Upper lobe of left lung (tissue), 6 donors: ENCODE measurements around the gene ADGRD1. TPM values are rescaled to one million over a fixed set of nuclear protein-coding genes. Genes with fewer than 3 reads are reported as not detected.
A peak's percentile ranks its signal among the peaks of the same experiment; 100 is the strongest.

Experiments used
- ATAC-seq, 2 donors: fragments of 200-7000 bp; cut with Tn5 transposase; one replicate each; pipeline ENCODE4 v1.9.1; 2022; ENCODE audit warnings: mild to moderate bottlenecking in 2 of 2, moderate library complexity in 2 of 2; ENCODE audit not compliant: low FRiP score in 2 of 2
- DNase-seq, 2 donors: peaks; one replicate each; pipeline ENCODE4 v3.0.0-alpha.2; 2019 to 2020
- H3K27ac ChIP-seq, 4 donors: fragments of 200-600 bp; sonication (generic); one replicate each; pipeline ENCODE4 v1.5.1; 2016 to 2019
- H3K27me3 ChIP-seq, 4 donors: fragments of 200-600 bp; sonication (generic); one replicate each; pipeline ENCODE4 v1.5.1; 2017 to 2019
- H3K36me3 ChIP-seq, 4 donors: fragments of 200-600 bp; sonication (generic); one replicate each; pipeline ENCODE4 v1.5.1; 2016 to 2019
- H3K4me1 ChIP-seq, 4 donors: fragments of 200-600 bp; sonication (generic); one replicate each; pipeline ENCODE4 v1.5.1; 2018 to 2019
- H3K4me3 ChIP-seq, 4 donors: fragments of 200-600 bp; sonication (generic); one replicate each; pipeline ENCODE4 v1.5.1; 2017 to 2019; ENCODE audit warnings: mild to moderate bottlenecking in 2 of 4, moderate library complexity in 1 of 4
- H3K9me3 ChIP-seq, 4 donors: fragments of 200-600 bp; sonication (generic); one replicate each; pipeline ENCODE4 v1.5.1; 2018 to 2019
- CTCF ChIP-seq, 6 experiments: fragments of 450-650 bp in 4 of 6; fragments of 200-600 bp in 2 of 6; sonication (generic) in 2 of 6; IDR thresholded peaks; one replicate each; pipeline ENCODE4 v1.5.1; 2016 to 2019; ENCODE audit warnings: antibody characterized with exemption in 6 of 6
- EP300 ChIP-seq, 4 donors: sonication (generic); formaldehyde crosslinking; IDR thresholded peaks; one replicate each; pipeline ENCODE4 v1.5.1; 2017; ENCODE audit warnings: antibody characterized with exemption in 4 of 4, control low read depth in 2 of 4
- POLR2A ChIP-seq, 4 donors: fragments of 450-650 bp; IDR thresholded peaks; one replicate each; pipeline ENCODE4 v1.5.1; 2016 to 2017; ENCODE audit warnings: antibody characterized with exemption in 4 of 4, mild to moderate bottlenecking in 2 of 4
- POLR2AphosphoS5 ChIP-seq, 2 donors: sonication (generic); formaldehyde crosslinking; IDR thresholded peaks; one replicate each; pipeline ENCODE4 v1.5.1; 2017; ENCODE audit warnings: antibody characterized with exemption in 2 of 2
- WGBS, 2 donors: methylation state at CpG; one replicate each; pipeline ENCODE4 v1.1.5; 2017 to 2018; 5-methylcytosine and 5-hydroxymethylcytosine counted together
- total RNA-seq, 6 donors: library from RNA; depleted of rRNA in 4 of 6; stranded (reverse); fragments of >200 nt in 4 of 6; gene quantifications; one replicate each; pipeline versions ENCODE4 v1.1.0 to v1.2.1, GENCODE V29; 2016 to 2021
- donor health status: DM: no; HTN: no; CAD: no; lungs with moderate emphysema.
- donor health status: DM: no; HTN: yes; CAD: no; lungs with severe emphysema.

ADGRD1 gene
- total RNA-seq, 6 donors from 2014 or later = 84.2 to 124 (median 94.7) TPM

GRCh38 chr12:131038961-131039950 lies 85.5 kb downstream of the ADGRD1 start:
- ATAC-seq = peak in 1 of 2 donors; percentile 11
- H3K27me3 ChIP-seq = no peaks in the 10 kb centered on the region
- DNase-seq = peak in 1 of 2 donors; percentile 75
- peak overlapping the region in 2 of 4 donors; percentile 26 to 39 for H3K27ac ChIP-seq
- H3K4me3 ChIP-seq = no peak overlapping the region
- no peaks in the 10 kb centered on the region for H3K9me3 ChIP-seq
- peaks cover 0 to 3% (median 1%) of the 10 kb centered on the region in 4 donors for H3K36me3 ChIP-seq
- TF ChIP-seq CTCF (IDR thresholded peaks at IDR 0.05) = no peak
- WGBS, 2 donors = 80 to 84% methylated on average over 27 to 28 of the region's 35 CpGs
- H3K4me1 ChIP-seq = no peaks in the 10 kb centered on the region

GRCh38 chr12:131040491-131040890 lies 86.8 kb downstream of the ADGRD1 start:
- Histone ChIP-seq H3K4me3 (no peak overlapping the region), H3K36me3 (peaks cover 0 to 8% (median 1%) of the 10 kb centered on the region in 4 donors), H3K27ac (no peak overlapping the region), H3K9me3 (no peaks in the 10 kb centered on the region), H3K4me1 (no peaks in the 10 kb centered on the region), H3K27me3 (no peaks in the 10 kb centered on the region)
- ATAC-seq = no peak
- DNase-seq = no peak
- TF ChIP-seq CTCF (IDR thresholded peaks at IDR 0.05) = no peak
- no peak for TF ChIP-seq EP300 (IDR thresholded peaks at IDR 0.05)
- no peak for TF ChIP-seq POLR2AphosphoS5 (IDR thresholded peaks at IDR 0.05)
- TF ChIP-seq POLR2A (IDR thresholded peaks at IDR 0.05) = no peak
- 73 to 92% methylated on average over 4 to 11 of the region's 11 CpGs for WGBS, 2 donors

GRCh38 chr12:131041216-131041967 lies 87.7 kb downstream of the ADGRD1 start:
- Histone ChIP-seq H3K27me3 (no peaks in the 10 kb centered on the region), H3K36me3 (peaks cover 0 to 8% (median 1%) of the 10 kb centered on the region in 4 donors), H3K9me3 (no peaks in the 10 kb centered on the region), H3K4me1 (no peaks in the 10 kb centered on the region), H3K27ac (no peak overlapping the region), H3K4me3 (no peak overlapping the region)
- TF ChIP-seq POLR2A (IDR thresholded peaks at IDR 0.05) (no peak), POLR2AphosphoS5 (IDR thresholded peaks at IDR 0.05) (no peak), CTCF (IDR thresholded peaks at IDR 0.05) (no peak), EP300 (IDR thresholded peaks at IDR 0.05) (no peak)
- DNase-seq = no peak
- no peak for ATAC-seq
- 83 to 86% methylated on average over 20 of the region's 20 CpGs for WGBS, 2 donors

DNA sequence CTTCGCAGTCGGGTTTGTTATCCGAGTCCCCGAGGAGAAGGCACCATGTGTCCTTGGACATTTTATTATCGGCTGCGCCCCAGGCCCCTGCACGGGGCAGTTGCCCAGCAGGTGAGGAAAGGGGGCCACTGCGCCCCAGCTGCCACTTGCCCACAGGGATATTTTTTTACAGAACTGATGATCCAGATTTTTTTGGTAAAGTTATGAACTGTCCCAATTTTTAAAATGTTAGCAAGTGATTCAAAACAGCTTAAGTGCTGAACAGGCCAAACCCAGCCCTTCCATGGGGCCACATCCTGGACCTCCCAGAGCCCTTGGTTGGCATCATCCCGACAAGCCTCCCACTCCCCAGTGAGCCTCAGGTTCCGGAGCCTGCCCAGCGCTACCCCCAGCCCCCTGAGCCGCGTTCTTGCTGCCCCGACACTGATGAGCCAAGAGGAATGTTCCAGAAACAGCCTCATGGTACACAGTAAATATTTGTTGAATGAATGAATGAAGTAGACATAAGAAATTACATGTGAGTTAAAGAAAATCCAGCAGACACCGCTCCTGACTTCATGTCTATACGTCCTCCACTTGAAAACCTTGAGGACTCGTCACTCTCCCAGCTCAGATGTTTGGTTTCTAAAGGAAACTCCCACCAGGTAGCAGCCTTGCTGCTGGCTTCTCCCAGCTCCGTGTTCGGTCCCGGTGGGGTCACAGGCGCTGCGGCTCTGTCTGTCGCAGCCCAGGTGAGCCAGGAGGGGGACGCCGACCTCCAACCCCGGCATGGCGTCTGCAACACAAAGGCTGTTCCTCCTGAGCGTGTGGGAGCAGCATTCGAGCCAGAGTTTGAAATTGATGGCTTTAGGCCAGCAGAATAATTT lies 88.5 kb downstream of the ADGRD1 start:
- Histone ChIP-seq H3K4me1 (peaks cover 0 to 3% (median 0%) of the 10 kb centered on the region in 4 donors), H3K4me3 (no peak overlapping the region), H3K27me3 (no peaks in the 10 kb centered on the region), H3K27ac (no peak overlapping the region), H3K9me3 (no peaks in the 10 kb centered on the region), H3K36me3 (peaks cover 0 to 5% (median 1%) of the 10 kb centered on the region in 4 donors)
- ATAC-seq = no peak
- no peak for TF ChIP-seq CTCF (IDR thresholded peaks at IDR 0.05)
- TF ChIP-seq POLR2AphosphoS5 (IDR thresholded peaks at IDR 0.05) = no peak
- no peak for TF ChIP-seq POLR2A (IDR thresholded peaks at IDR 0.05)
- TF ChIP-seq EP300 (IDR thresholded peaks at IDR 0.05) = no peak
- 84 to 90% methylated on average over 23 to 29 of the region's 29 CpGs for WGBS, 2 donors
- no peak for DNase-seq
